Myocyte (in vitro differentiated cells): ENCODE data around the gene POFUT2. TPM values are rescaled to one million over a fixed set of nuclear protein-coding genes. Genes with fewer than 3 reads are reported as not detected.

ENCODE experiments used
- DNase-seq: peaks from one replicate; pipeline ENCODE4 v3.0.0-alpha.2; 2012; ENCODE audit warnings: low read depth
- total RNA-seq: library from RNA; depleted of rRNA; stranded (reverse); fragments of >200 nt; gene quantifications from 2 replicates; pipeline ENCODE4 v1.2.3, GENCODE V29; 2014

POFUT2 gene
- total RNA-seq, 1 donor from 2014 or later = 46.9 TPM

DNA sequence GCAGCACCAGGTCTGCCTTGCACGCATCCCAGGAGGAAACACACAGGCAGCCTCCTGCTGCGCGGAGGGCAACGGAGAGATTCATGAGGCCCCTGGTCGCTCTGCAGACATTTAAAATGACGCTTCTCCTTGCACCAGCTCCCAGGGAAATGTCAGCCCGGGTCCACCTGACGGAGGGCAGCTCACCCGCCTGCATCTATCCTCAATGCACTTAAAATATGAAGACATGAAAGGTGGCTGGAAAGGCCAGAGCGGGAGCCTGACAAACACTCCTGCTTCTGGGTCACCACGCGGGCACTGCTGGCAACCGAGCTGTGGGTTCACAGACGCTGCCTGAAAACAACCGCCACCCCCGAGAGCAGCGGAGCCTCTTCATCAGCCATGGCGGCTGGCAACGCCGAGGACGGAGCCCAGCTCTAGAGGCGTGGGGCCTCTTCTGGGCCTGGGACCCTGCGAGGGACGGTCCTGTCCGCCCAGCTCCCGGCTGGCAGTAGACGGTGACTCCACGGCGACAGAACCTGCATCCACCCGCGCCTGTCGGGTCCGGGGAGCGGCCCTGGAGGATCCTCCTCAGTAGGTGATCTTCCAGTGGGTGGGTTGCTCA lies 22.7 kb downstream of the POFUT2 start:
- no peak for DNase-seq

DNA sequence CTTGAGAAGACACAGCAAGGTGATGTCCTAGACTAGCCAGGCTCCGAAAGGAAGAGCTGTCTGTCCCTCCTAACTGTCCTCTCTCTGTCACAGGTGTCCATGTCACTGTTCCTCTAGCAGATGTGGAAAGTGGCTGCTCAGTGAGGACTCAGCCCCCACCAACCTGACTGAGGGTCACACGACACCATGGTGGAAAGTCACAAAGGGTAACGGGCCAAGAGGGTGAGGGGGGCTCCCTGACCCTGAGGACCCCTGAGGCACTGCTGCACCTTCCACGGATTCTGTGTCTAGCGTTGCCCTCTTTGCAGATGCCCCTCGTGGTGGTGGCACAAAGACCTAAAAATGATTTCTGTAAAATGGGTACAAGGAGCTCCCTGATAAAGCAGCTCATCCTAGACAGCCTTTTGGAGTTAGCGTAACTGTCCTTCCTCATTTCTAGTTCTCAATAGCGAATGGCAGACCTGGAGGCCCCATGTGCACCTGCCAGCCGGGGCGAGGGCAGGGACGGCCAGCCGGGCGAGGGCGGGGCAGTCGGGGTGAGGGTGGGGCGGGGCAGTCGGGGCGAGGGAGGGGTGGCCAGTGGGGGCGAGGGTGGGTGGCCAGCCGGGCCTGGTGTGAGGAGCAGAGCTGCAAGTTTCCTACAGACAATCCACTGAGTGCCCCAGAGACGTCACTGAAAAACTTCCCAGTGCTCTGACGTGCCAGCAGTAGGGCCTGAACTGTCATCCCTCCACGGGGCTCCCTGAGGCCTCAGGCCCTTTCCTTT lies 23.4 kb downstream of the POFUT2 start:
- DNase-seq = no peak

DNA sequence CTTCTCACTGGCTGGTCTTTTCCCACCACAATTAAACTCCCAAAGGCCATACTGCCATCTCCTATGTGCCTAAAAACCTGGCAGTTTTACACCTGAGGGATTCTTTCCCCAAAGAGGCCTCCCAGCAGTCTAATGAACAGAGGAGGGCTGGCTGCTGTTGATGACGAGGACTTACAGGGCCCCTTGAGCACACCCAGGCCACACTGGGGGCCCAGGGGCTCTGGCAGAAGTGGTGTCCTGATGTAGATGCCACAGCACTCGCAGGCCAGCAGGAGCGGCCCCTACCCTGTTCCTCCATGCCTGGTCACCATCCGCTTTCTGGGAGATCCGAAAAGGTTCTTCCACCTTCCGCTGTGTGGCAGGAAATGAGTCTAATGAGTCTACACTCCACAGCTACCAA lies 24.2 kb downstream of the POFUT2 start:
- no peak for DNase-seq

DNA sequence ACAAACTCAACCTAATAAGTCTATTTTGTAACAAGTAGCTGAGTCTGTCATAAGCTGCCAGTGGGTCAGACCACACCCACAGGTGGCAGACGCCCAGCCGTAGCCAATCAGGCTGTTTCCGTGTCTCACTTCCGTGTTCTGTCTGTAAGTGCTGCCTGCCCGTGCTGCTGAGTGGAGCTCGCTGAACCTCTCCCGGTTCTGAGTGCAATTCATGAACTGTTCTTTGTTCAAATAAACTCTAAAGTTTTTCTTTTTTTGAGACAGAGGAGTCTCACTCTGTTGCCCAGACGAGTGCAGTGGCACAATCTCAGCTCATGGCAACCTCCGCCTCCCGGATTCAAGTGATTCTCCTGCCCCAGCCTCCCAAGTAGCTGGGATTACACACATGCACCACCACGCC lies 25.1 kb downstream of the POFUT2 start:
- no peak for DNase-seq

DNA sequence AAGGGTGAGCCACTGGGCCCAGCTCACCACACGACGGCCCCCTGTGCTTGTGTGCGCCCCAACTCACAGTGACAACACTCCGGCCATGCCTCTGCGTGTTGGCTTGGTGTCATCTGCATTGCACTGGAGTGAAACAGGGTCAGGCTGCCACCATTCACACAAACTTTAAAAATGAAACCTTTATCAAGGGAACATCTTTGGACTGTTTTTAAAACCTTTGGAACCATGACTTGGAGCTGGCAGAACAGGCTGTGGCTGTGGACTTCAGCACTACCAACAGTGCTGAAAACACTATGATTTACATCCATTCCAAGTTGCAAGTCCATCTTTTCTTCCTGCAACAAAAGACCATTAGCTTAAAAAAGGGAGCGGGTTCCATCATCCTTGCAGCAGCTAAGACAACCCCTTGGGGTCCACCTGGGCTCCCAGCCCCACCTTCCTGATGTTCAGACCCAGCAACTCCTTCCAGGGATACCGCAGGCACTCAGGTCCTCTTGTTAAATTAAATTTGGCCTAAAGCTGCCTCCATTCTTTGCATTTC lies 25.6 kb downstream of the POFUT2 start:
- no peak for DNase-seq

DNA sequence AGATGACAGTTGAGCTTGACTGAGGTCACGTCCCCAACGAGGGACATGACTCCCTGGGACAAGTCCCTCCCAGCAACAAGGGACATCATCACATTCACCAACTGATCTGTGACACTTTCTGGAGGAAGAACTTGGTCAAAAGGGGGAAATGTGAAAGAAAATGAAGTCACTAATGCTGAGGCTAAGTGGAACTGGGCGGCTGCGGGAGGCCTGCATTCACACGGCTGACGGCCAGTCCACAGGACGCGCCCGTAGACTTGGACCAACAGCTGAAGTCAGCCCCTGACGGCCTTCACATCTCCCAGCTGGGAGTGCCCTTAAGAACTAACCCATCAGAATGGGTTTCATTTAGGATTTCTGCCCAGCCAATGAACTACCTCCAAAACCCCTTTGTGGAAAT lies 26.6 kb downstream of the POFUT2 start:
- DNase-seq = no peak

DNA sequence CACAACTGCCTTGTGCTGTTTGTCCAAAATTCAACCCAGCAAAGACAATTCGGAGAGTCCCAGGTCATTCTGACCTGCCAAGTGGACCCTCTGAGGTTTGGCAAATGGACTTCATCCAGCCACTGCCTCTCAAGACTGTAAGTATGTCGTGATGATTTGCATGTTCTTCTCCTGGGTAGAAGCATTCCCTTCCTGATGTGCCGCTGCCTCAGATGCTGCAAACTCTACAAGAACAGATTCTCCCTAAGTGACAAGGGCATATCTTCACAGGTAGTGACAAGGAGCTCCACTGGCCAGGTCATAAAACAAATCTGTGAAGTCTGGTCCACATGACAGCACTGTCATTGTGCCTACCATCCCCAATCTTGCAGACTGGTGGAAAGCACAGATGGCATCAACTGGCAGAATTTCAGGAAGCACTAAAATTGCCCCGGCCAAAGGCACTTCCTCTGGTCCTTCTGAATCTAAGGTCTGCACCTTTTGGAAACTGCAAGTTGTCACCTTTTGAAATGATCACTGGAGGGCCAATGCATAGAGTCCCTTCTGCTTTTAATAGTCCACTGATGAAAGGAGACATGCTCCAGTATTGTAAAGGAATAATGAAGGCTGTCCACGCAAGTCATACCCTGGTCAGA lies 27.4 kb downstream of the POFUT2 start:
- no peak for DNase-seq

DNA sequence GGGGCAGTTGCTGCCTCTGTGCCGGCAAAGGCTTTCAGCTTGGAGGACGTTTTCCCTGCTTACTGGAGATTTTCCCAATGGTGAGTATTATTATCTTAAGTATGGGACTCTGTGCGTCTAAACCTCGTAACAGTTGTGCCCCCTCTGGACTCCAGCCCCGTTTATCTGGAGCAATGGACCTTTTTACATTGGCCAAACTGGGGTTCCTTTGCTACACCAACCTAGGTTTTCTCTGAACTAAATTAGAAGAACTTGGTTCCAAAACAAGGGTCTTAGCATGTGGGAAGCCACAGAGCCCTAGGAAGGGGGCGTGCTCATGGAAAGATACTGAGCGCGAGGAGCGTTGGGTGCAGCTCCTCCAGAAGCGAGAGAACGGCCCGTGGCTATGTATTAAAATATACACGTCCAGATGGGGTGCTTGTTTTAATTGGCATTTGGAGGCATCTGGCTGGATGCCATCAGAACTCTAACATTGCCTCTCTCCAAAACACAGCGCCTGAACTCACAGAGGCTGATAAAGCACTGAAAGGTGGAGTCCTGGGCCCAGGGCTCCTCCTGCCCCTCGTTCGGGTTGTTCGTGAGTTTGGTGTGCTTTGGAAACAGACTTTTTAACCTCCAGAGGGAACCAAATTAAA lies 28.4 kb downstream of the POFUT2 start:
- DNase-seq = no peak

DNA sequence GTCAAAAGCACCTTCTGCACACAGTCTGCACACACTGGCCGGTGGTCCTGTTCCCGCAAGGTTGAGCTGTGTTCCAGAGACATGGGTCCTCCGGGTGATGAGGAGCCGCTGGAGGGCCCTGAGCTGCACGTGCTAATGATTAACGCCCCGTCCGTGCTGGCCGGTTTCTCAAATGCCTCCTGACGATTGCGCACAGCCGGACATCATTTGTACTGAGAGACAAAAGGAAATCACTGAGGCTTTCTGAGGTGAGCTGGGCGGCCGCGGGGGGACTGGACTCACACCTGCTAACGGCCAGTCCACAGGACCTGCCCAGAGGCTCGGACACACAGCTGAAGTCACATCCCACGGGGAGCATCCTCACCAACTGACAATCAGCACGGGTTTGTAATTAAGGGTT lies 29.2 kb downstream of the POFUT2 start:
- no peak for DNase-seq

DNA sequence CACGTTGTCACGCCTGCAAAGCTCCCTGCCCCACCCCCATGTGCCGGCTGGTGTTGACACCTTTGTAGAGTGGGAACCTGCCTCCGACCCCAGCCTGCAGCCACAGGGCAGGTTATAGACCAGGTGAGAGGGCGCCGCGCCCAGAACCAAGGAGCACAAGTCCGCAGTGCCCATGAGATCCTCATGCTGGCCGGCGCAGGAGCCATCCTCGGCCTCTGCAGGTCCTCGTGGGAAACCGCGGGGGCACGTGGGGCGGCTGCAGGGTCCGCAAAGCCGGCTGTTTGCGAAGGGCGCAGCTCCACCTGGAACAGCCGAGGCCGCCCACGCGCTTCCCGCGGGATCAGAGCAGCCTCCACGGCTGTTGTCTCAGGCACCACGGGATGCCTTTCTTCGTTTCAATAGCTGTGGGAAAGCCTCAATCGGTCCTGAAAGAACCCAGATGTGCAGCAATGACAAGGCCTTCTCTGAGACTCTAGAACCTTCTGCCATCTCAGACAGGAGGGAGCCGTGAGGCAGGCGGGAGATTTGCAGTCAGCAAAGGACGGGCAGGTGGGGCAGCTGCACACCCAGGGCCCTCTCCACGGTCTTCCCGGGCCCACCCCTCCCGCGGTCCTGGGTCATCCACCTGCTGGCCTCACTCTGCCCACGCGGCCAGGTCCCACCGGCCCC lies 29.9 kb downstream of the POFUT2 start:
- DNase-seq = no peak

DNA sequence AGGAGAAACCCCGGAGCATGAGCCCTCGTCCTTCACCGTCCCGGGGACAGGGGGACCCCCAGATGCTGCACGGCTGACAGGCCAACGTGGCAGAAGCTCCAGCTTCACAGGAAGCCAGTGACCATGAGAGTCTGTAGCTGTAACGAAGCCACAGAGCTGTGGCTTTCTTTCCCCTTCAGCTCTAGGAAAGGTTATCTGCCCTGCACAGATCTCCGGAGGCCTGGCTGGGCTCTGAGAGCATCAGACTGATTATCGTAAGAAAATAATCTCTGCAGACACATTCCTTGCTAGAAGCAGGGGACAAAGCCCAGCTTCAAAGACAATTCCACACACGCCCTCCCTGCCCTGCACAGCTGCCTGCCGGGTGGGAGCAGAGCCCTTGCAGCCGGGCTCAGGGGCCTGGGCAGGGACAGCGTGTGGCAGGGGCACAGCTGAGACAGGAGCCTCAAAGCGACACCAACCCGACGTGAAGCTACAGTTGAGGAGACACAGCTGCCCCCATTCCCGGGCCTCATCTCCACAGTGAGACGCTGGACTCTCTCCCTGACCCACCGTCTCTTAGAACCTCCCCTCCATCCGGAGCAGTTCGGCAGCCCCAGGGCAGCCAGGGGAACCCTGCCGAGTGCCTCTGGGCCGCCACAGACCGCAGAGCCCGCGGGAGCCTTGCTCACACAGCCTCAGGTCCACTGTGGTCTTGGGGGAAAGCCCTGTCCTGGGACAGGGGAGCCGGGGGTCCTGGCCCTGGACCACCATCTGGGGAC lies 30.6 kb downstream of the POFUT2 start:
- no peak for DNase-seq

DNA sequence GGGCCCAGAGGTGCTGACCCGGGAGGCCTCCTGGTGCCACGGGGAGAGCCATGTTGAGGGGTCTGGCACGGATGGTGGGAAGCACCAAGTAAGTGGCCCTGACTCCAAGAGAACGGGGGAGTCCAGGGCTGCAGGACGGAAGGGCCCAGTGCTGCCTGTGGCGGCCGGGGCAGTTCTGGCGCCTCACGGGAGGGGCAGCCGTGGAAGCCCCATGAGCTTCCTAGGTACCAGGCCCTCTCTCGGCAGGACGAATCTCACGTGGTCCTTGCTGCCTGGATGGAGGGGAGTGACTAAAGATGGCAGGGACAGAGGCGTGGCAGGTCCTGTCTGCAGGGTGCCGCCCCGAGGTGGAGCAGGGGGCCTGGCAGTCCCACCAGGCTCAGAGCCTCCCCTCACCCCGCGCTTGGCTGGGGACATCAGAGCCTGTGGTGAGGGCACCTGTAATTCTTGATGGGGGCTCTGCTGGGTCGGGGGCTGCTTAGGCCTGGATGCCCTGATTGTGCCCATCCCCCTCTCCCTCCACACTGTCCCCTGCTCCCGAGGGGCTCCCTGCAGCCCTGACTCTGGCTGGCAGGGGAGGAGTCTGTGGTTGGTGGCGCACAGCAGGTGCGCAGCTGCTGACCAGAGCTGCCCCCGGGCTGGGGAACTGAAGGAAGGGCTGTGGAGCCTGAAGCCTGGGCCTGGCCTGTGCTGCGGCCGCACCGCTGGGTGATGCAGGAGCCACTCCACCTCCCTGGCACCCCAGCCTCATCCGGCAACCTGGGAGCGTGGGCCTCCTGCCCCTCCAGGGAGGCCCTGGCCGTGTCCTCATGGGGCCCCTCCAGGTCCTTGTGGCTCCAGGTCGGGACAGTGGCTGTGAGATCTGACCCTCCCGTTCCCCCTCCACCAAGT lies 31.4 kb downstream of the POFUT2 start:
- no peak for DNase-seq

DNA sequence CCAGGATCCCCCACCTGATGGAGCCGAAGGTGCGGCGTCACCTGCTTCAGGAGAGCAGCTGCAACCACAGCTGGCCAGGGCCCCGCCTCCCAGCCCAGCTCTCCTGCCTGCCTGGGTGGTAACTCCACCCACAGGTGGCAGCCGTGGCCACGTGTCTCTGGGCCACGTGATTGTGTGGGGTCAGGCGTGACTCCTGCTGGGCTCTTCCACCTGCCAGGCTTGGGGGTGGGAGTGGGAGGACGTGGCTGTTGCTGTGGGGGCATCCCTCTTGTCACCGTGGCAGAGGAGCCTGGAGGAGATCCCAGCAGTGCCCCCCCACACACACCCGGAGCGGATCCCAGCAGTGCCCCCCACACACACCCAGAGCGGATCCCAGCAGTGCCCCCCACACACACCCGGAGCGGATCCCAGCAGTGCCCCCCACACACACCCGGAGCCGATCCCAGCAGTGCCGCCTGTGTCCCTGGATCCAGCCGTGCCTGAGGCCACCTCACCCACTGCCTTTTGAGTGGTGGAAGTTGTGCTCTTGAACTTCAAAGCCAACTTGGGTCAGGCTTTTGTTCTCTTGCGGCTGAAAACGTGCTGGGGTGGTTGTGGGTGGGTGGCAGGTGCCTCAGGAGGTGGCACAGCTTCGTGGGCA lies 32.2 kb downstream of the POFUT2 start:
- no peak for DNase-seq

DNA sequence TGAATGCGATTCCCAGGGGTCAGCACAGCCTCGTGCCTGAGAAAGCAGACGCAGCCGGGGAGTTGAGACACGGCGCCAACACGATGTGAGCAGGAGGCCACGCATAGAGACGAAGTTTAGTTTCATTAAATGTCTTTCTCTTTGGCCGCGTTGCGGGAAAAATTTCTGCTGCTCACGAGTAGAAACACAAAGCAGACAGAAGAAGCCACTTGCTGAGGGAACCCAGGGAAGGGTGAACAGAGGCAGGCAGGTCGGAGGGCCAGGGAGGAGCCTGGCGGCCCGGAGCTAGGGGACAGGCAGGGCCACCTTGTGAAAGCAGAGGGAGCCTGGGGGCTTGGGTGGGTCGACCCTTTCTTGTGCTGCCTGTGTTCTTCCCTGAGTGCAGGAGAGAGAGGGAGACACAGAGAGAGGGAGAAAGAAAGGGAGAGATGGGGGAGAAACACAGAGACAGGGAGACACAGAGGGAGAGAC lies 33.2 kb downstream of the POFUT2 start:
- no peak for DNase-seq

DNA sequence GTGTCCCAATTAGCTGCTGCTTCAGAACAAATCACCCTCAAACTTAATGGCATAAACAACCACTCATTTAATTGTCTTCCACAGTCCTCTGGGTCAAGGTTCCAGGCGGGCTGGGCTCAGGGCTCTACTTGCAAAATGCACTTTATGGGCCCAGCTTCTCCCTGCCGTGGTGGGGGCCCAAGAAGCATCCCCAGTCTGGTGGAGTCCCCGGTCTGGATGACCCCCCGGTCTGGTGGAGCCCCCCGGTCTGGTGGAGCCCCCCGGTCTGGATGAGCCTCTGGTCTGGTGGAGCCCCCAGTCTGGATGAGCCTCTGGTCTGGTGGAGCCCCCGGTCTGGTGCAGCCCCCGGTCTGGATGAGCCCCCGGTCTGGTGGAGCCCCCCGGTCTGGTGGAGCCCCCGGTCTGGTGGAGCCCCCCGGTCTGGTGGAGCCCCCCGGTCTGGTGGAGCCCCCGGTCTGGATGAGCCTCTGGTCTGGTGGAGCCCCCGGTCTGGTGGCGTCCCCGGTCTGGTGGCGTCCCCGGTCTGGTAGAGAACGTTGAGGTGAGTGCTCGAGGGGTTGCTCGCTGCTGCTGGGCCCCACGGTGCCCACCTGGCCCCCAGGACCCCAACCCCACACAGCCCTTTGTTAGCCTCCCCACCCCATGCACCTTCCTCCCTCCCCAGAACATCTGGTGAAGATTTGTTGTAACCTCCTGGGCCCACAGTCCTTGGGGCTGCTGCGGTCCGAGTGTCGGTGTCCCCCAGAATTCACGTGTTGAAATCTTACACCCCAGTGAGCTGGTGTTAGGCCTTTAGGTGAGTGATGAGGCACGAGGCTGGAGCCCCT lies 33.8 kb downstream of the POFUT2 start:
- DNase-seq = no peak

DNA sequence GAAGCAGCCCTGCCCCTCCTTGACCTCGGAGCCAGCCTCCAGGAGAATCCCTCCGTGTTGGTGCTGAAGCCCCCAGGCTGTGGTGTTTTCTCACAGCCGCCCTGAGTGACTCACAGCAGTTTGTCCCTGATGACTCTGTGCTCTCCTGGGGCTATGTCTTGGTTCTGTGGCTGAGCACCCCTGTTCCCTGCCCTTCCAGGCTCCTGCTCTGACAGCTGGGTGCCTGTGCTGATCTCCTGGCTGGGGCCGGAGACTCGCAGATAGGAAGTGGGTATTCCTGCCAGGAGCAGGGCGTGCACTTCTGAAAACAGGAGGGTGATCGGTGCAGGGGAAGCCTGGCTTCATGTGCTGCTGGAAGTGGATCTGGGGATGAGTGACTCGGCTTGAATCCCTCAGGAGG lies 34.5 kb downstream of the POFUT2 start:
- peak; percentile 70 for DNase-seq

DNA sequence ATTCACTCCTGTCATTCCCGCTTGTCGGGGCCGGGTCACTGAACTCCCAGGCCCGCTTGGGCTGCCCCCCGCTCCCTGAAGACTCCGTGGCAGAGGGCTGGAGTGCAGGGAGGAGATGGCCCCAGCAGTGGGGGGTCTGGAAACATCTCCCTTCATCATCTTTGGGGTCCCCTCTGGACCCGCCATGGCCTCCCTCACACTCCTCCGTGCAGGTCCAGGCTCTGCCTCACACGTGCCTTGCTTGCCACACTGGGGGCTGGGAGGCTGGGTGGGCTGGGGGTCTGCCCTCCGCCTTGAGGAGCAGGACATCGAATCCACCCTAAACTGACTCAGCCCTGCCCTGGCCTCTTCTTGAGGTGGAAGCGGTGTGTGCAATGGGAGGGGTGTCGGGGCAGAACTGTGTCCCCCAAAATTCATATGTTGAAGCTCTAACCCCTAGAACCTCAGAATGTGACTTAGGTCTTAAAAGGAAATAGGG lies 35.2 kb downstream of the POFUT2 start:
- no peak for DNase-seq
